NCI-H187 (cell line): ENCODE data around the gene CSMD2.
"Not testable (repeated sequence)": the region's sequence is repeated elsewhere in the genome, so short reads cannot be mapped to it uniquely, and the experiment has no call there.

Experiments
- DNase-seq, 2 experiments: peaks; one replicate each; lab custom pipeline; 2025; lab: John Stamatoyannopoulos, UW

The CSMD2 gene

GRCh38 chr1:33547576-33547975, 617.5 kb downstream of the CSMD2 start:
- no peak for DNase-seq

- no peak for DNase-seq
These were observed 623.1 kb downstream of the CSMD2 start for GRCh38 chr1:33541966-33542365.

GRCh38 chr1:33537885-33538284, 627.1 kb downstream of the CSMD2 start:
- no peak for DNase-seq

- DNase-seq, result no peak
These were observed 629.7 kb downstream of the CSMD2 start for GRCh38 chr1:33535334-33535733.

- no peak for DNase-seq
These were observed 632.1 kb downstream of the CSMD2 start for GRCh38 chr1:33532936-33533335.

GRCh38 chr1:33532250-33532649, 632.8 kb downstream of the CSMD2 start:
- no peak for DNase-seq

- DNase-seq, result no peak
These were observed 635.1 kb downstream of the CSMD2 start for GRCh38 chr1:33529957-33530356.

- no peak for DNase-seq
These were observed 637.1 kb downstream of the CSMD2 start for GRCh38 chr1:33527934-33528333.

- no peak for DNase-seq
These were observed 640.4 kb downstream of the CSMD2 start for GRCh38 chr1:33524586-33524985.

GRCh38 chr1:33519240-33519884, 645.7 kb downstream of the CSMD2 start:
- no peak for DNase-seq

- no peak for DNase-seq
These were observed 647.3 kb downstream of the CSMD2 start for GRCh38 chr1:33517596-33518250.

- DNase-seq, result no peak
These were observed 648.0 kb downstream of the CSMD2 start for GRCh38 chr1:33516891-33517567.

GRCh38 chr1:33516428-33516827, 648.6 kb downstream of the CSMD2 start:
- no peak for DNase-seq

- no peak for DNase-seq
These were observed 649.4 kb downstream of the CSMD2 start for GRCh38 chr1:33515607-33516006.

- no peak for DNase-seq
These were observed 649.9 kb downstream of the CSMD2 start for GRCh38 chr1:33515112-33515511.

GRCh38 chr1:33512226-33513011, 652.6 kb downstream of the CSMD2 start:
- DNase-seq, result no peak

- DNase-seq, result not testable (repeated sequence)
These were observed 655.8 kb downstream of the CSMD2 start for GRCh38 chr1:33509276-33509675.

GRCh38 chr1:33508151-33508550, 656.9 kb downstream of the CSMD2 start:
- no peak for DNase-seq

GRCh38 chr1:33507661-33508060, 657.4 kb downstream of the CSMD2 start:
- DNase-seq, result no peak

GRCh38 chr1:33503506-33503905, 661.5 kb downstream of the CSMD2 start:
- no peak for DNase-seq

- no peak for DNase-seq
These were observed 662.3 kb downstream of the CSMD2 start for GRCh38 chr1:33502726-33503125.

GRCh38 chr1:33501774-33502173, 663.3 kb downstream of the CSMD2 start:
- no peak for DNase-seq

GRCh38 chr1:33501309-33501708, 663.7 kb downstream of the CSMD2 start:
- no peak for DNase-seq
